Body of pancreas (tissue), 4 donors: ENCODE results near the gene PTDSS2.

ENCODE experiments used
- POLR2A ChIP-seq, 3 donors: fragments of 450-650 bp; IDR thresholded peaks; one replicate each; pipeline ENCODE4 v1.6.1; 2016; ENCODE audit warnings: antibody characterized with exemption in 3 of 3, mild to moderate bottlenecking in 2 of 3
- TF ChIP-seq, protein P1 (sequence below), 7 experiments: fragments of 450-650 bp in 4 of 7; fragments of 200-600 bp in 3 of 7; sonication (generic) in 3 of 7; IDR thresholded peaks; one replicate each; pipeline ENCODE4 v1.5.1; 2016 to 2019; ENCODE audit warnings: antibody characterized with exemption in 7 of 7

DNA sequence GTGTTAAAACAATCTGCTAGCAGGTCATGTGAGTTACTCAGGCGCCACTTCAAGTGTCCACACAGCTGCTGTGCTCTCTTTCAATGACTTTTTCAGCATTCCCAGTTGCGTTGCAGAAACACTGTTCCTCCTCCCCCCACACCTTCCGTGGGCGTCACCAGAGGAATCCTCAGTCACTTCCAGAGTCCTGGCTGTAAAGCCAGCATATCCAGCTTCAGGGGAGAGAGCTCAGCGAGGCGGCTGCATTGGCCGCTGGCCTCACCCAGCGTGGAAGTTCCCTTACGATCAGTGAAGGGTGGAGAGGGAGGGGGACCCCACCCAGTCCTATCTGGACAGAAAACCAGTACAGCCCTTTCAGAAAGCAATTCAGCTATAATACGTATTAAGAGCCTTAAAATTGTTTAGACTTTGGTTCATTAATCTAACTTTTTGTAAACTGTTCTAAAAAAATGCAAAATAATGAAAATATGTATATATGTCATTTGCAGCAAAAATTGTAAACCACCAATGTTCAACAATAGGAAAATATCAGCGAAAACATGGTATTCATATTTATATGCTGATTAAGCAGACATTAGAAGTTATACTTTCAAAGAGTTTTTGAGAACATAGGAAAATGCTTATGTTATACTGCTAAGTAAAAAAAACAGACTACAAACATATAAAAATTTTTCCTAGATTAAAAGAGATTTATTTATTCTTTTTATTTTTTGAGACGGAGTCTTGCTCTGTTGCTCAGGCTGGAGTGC is 5.5 kb upstream of the PTDSS2 start:
- TF ChIP-seq, protein P1, sequence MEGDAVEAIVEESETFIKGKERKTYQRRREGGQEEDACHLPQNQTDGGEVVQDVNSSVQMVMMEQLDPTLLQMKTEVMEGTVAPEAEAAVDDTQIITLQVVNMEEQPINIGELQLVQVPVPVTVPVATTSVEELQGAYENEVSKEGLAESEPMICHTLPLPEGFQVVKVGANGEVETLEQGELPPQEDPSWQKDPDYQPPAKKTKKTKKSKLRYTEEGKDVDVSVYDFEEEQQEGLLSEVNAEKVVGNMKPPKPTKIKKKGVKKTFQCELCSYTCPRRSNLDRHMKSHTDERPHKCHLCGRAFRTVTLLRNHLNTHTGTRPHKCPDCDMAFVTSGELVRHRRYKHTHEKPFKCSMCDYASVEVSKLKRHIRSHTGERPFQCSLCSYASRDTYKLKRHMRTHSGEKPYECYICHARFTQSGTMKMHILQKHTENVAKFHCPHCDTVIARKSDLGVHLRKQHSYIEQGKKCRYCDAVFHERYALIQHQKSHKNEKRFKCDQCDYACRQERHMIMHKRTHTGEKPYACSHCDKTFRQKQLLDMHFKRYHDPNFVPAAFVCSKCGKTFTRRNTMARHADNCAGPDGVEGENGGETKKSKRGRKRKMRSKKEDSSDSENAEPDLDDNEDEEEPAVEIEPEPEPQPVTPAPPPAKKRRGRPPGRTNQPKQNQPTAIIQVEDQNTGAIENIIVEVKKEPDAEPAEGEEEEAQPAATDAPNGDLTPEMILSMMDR (IDR thresholded peaks at IDR 0.05): no peak
- peak in 1 of 3 donors; percentile 14 for TF ChIP-seq POLR2A (IDR thresholded peaks at IDR 0.05)
